Activated CD4-positive, alpha-beta T cell treated with anti-CD3 and anti-CD28 coated beads, Interleukin-2, amount 50 U/mL, for 48 hours (primary cell): ENCODE measurements around the gene ZNF770.

Experiments used
- DNase-seq, 2 experiments: peaks; one replicate each; pipeline ENCODE4 v3.0.0-alpha.2; 2020

ZNF770 gene, protein sequence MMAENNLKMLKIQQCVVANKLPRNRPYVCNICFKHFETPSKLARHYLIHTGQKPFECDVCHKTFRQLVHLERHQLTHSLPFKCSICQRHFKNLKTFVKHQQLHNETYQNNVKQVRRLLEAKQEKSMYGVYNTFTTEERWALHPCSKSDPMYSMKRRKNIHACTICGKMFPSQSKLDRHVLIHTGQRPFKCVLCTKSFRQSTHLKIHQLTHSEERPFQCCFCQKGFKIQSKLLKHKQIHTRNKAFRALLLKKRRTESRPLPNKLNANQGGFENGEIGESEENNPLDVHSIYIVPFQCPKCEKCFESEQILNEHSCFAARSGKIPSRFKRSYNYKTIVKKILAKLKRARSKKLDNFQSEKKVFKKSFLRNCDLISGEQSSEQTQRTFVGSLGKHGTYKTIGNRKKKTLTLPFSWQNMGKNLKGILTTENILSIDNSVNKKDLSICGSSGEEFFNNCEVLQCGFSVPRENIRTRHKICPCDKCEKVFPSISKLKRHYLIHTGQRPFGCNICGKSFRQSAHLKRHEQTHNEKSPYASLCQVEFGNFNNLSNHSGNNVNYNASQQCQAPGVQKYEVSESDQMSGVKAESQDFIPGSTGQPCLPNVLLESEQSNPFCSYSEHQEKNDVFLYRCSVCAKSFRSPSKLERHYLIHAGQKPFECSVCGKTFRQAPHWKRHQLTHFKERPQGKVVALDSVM

DNA sequence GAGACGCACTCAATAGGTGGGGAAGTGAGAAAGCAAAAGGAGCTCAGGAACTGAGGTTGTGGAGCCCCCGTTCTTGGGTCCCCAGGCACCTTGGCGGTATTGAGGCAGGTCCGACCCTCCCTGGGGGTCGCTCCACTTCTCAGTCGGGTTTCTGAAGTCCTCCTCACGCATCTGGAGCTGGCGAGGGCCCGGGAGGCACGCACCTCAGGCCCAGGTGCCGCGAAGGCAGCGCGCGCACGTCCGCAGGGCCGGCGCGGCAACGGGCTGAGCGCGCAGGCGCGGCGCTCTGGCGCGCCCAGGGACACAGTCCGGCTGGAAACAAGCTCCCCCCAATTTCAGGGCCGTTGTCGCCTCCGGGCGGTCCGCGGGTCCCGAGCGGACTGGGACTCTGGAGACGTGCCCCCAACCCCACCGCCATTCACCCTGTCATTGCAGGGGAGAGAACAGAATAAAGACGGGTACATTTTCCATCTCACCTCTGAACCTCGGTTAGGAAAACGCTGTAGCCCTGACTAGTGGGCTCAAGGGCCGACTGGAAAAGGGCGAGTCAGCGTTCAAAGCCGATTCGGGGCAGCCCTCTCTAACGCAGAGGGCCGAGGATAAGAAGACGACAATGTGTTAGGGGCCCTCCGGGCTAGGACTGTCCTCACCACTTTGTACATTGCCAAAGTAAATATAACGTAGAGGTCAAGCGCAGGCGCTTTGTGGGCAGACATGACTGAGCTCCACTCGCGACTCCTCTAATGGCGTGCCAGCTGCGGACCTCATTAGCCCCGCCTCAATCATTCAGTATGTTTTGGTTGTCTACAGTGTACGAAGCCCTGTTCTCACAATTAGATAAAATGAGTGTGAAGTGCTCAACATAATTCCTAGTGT is at the start of gene ZNF770:
Gene ZNF770, minus strand, starts transcription at position 261 of the 876 bp plus-strand sequence. CDS start 4,853 bp downstream, outside the sequence.
- peak; percentile 81 to 85 for DNase-seq

DNA sequence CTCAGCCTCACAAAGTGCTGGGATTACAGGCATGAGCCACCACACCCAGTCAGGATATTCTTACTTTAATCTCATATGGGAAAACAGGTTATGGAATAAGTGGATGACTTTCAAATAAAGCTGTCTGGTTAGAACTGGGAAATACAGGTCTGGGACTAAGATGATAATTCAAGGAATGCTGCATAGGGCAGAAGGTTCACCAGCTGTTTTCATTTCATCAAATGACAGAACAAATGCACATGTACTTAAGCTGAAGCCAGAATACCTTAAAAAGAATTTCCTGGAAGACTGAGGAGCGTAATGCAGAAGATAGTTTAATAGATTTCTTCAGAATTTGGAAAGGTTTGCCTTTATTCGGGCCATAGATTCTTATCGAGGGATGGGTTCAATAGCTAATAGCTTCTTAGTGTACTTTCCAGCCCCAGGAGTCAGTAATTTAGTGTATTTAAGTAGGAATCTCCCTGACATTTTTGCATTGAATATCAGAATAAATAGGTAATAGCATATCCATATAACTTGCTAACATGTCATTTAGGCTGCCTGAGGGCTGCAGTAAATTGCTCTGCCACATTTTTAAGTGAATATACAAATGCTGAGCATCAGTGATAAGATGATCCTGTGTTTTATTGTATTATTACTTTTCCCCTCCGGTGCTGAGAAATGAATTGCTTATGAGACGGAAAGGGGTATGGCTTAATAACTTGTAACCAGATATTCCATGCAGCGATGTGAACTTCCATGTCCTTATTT is 40.3 kb upstream of the ZNF770 start:
- no peak for DNase-seq

DNA sequence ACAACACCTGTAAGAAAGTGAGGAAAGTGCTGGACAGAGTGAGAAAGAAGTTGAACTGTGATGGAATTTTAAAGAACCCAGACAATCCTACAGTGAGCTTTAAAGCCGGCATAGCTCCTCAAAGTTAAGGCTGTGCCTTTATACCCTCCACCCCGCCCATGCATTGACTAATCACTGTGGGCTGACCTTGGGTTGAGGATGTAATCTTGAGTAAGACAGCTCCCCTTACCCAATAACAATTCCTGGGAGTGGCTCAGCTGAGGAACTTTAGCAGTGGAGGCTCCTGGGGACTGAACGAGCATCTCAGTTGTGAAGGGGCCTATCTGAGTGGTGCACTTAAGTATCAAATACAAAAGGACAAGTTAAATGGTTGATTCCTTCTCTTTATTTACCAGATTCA is 35.7 kb upstream of the ZNF770 start:
- DNase-seq = no peak

DNA sequence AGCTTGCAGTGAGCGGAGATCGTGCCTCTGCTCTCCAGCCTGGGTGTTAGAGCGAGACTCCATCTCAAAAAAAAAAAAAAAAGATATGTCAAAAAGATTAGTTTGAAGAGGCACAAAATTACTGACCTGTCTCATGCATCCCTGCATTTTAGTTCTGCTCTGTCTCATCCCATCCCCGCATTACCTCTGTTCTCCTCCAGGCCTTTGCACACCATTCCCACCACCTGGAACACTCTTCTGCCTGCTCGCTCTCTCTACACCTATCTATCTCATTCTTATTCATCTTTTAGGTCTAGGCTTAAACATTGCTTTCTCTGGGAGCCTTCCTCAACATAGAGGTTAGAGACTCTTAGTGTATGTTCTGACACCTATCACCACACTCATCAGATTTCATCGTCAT is 32.9 kb upstream of the ZNF770 start:
- no peak for DNase-seq

DNA sequence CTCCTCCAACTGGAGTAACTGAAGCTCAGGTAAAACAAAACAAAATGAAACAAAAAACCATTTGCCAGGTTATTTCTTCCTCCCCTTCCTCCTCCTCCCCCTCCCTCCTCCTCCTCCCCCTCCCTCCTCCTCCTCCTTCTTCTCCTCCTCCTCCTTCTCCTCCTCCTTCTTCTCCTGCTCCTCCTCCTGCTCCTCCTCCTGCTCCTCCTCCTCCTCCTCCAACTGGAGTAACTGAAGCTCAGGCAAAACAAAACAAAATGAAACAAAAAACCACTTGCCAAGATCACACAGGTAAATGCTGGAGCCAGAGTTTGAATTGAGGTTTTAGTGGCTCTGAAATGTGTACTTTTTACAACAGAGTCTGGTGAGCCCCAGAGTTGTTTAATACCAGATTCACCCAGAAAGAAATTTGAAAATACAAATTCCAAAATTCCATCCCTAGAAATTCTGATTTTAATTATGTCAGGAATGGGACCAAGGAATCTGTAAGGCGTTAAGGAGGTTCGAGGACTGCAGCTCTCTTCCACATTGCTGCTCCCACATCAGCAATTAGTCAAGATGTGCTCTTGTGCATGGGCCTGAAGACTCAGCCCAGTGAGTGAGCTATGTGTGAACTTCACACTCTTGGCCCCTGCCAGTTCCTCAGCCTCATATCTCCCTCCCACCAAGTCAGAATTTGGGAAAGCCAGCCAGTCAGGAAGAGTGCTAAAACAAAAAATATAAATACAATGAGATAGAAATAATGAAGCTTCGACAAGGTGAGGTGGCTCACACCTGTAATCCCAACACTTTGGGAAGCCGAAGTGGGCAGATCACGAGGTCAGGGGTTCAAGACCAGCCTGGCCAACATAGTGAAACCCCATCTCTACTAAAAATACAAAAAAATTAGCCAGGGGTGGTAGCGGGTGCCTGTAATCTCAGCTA is 31.6 kb upstream of the ZNF770 start:
- no peak for DNase-seq

DNA sequence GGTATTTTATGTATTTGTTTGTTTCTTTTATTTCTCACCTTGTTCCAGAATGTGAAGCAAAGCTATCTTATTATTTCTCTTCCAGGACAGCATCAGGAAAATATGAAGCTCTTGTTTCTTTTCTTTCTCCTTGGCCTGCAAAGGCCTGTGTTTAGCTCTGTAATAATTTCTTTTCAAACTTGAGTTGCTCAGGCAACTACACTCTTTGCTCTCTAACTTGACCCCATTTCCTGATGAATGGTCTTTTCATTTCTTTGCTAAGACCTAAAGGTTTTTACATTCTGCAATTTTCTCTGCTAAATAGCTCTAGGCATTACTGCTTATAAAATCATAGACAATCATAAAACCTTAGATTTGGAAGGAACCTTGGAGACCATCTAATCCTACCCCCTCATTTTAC is 26.2 kb upstream of the ZNF770 start:
- no peak for DNase-seq

DNA sequence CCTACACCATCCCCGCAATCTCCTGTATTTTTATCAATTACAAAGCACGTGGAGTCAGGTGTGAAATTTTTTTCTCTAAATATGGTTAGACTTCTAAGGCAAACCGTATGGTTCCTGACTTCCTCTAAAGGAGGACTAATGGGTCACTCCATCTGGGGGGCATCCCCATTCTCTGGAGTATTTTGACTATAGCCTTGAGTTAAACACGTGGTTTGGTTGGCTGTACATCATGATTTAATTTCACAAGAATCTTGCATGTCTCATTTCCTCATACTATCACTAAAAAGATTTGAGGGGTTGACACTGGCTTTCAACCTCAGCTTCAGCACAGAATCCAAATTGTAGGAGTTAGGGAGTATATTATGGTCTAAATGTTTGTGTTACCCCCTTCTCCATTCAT is 25.3 kb upstream of the ZNF770 start:
- no peak for DNase-seq

DNA sequence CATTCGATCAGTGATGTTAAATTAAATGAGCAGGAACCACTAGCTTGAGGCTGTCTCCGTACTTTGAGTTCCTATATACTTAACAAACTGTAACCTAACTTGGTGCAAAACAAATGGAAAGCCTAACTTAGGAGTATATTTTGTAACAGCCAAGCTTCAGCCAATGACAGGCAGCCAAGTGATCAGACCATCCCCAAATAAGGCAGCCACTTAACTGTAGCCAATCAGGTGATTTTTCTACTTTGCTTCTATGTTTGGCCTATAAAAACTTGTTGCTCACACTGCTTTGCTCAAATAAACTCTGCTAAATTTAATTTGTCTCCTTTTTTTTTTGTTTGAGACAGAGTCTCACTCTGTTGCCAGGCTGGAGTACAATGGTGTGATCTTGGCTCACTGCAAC is 19.3 kb upstream of the ZNF770 start:
- DNase-seq = no peak

DNA sequence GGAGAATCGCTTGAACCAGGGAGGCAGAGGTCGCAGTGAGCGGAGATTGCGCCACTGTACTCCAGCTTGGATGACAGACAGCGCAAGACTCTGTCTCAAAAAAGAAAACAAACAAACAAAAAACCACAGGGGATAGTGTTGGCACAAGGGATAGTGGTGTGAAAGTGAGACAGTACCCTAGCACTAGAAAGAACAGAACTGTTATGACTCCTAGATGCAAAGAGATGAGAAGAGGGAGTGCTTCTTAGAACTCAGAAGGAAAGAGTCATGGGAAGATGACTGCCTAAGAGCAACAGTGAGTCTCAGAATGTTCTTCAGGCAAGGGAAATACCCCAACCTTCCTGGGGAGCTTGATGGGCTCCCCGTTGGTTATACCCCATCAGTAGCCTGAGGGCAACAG is 17.8 kb upstream of the ZNF770 start:
- no peak for DNase-seq

DNA sequence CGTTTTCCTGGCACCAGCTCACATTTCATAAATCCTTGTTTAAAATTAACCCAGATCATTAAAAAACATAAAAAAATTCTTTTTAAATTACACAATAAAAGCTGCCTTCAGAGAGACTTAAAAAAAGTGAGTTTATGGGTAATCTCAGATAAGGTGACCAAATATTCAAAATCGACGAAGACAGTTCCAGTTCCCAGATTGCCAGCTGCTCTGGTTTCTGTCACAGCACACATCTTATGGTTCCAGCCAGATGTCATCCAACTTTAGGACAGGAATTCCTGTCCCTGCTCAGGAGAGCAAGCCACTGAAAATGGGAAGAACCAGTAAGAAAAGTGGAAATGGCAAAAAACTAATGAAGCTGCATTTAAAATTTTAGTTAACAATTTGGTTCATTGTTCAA is 15.8 kb upstream of the ZNF770 start:
- no peak for DNase-seq

DNA sequence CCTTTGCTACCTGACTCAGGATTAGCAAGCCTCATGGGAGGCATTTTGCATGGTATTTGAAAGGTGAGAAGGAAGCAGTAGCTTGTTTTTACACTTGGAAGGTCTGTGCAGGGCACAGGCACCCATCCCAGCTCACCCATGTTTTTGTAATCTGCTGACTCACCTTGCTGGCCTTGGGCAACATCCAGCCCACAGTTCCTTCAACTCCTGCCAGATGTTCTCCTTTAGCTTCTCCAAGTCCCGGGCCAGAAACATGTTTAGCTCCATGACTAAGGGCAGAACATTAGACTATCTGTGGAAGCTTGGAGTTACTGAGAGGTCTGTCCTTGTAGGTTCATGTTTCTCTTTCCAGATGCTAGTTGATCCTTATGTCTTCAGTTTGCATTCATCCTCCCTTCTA is 12.4 kb upstream of the ZNF770 start:
- no peak for DNase-seq

DNA sequence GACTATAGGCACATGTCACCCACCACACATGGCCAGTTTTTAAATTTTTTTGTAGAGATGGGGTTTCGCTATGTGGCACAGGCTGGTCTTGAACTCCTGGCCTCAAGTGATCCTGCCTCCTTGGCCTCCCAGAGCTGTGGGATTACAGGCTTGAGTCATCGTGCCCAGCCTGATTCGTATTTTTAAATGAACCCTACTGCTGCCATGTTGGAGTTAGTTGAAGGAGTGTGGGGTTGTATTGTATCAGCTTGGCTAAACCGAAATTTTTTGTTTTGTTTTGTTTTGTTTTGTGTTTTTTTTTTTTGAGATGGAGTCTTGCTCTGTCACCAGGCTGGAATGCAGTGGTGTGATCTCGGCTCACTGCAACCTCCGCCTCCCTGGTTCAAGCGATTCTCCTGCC is 11.8 kb upstream of the ZNF770 start:
- no peak for DNase-seq

DNA sequence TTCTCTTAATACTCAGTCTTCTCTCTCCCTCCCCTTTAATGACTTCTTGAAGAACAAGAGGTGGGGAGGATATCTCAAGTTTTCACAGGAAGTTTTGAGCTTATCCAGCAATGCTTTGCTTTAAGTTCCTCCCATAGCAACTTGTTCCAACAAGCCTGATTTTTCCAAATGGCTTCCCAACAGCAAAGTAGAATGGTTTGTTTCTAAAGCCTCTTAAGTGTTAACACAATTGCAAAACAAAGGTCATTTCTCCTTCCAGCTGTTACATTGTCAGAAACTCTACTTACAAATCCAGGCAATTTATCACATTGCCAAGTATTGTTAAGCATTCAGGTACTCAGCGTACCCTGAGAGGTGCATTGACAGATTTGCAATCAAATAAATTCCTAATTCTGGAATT is 6.8 kb upstream of the ZNF770 start:
- no peak for DNase-seq

DNA sequence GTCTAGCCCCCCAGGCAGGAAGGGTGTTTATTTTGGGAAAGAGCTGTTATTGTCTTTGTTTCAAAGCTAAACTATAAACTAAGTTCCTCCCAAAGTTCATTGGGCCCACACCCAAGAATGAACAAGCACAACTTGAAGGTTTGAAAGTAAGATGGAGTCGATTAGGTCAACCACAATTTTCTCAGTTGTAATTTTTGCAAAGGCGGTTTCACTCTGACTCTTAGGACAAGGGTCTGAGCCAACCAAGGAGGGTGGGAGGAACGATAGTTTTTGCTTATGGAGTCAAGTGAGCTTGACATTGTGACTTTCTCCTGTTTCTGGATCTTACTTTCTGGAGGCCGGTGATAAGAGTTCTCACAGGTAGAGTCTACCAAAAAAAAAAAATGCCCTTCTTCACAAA is 5.8 kb upstream of the ZNF770 start:
- peak; percentile 18 to 37 for DNase-seq

DNA sequence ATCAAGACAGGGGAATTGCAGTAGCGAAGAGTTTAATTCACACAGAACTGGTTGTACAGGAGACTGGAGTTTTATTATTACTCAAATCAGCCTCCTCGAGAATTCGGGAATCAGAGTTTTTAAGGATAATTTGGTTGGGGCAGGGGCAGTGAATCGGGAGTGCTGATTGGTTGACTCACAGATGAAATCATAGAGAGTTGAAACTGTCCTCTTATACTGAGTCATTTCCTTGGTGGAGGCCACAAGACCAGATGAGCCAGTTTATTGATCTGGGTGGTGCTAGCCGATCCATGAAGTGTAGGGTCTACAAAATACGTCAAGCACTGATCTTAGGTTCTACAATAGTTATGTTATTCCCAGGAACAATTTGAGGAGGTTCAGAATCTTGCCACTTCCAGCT is 5.3 kb upstream of the ZNF770 start:
- DNase-seq = peak; percentile 11 to 24

DNA sequence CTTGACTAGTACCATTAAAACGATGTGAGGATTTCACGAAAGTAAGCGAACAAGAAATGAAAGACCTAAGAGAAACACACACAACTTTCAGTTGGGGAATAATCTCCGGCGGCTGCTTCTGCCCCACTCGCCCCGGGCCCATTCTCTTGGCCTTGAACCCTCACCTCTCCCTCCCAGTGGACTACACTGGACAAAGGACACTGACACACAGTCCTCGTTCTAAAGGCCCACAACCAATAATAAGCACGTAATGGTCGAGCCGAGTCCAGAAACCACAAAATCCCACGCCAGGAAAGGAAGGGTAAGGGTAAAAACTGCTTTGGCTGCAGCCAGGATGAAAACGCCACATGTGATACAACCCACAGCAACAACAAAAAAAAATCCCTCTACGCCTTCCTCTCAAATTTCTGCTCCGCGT is 469 bp downstream of the ZNF770 start:
- peak in 1 of 2 experiments; percentile 13 for DNase-seq

DNA sequence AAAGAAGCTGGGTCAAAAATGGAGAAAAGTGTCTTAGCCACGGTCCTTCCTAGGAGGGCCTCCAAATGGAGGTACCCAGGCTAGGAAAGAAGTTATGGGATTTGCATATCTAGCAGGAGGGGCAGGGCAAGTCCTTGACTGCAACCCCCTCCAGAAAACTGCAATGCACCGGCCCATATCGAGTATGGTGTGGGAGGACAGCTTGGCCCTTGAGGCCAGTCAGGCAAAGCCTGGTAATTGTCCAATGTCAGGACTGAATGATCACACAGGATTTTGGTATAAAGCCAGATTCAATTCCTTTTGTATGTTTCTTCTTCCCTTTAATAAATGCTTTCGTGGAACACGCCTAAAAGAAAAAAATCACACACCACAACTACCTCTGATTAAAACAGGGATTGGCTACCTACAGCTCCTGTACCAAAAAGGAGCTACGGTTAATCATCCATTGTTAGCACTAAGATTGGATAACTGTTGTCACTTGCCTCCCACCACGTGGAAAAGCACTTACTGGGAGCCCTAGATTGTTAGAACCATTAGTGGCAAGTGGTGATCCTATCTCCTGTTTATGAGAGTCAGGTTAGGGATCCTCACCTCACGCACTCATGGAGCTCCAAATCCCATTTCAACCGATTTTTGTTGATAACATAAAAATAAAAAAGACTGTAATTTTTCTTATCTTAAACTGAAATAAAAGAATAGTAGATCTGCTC is 1.2 kb downstream of the ZNF770 start:
- no peak for DNase-seq

DNA sequence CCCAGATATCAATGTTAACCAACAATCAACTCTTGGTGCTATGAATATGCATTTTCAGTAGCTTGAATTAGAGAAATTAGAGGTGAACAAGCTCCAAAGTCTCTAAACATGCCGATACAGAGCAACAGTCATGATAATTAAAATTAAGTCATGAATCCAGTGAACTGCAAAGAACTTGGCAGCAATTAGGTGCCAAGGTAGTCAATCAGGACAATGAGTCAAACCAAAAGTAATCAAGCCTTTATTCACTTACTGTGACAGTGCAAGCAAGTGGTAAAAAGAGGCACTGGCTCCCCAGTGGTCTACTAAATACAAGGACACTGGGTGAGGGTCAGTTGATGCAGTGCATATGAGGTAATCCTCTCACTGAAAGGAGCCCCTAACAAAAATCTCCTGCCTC is 1.8 kb downstream of the ZNF770 start:
- no peak for DNase-seq

DNA sequence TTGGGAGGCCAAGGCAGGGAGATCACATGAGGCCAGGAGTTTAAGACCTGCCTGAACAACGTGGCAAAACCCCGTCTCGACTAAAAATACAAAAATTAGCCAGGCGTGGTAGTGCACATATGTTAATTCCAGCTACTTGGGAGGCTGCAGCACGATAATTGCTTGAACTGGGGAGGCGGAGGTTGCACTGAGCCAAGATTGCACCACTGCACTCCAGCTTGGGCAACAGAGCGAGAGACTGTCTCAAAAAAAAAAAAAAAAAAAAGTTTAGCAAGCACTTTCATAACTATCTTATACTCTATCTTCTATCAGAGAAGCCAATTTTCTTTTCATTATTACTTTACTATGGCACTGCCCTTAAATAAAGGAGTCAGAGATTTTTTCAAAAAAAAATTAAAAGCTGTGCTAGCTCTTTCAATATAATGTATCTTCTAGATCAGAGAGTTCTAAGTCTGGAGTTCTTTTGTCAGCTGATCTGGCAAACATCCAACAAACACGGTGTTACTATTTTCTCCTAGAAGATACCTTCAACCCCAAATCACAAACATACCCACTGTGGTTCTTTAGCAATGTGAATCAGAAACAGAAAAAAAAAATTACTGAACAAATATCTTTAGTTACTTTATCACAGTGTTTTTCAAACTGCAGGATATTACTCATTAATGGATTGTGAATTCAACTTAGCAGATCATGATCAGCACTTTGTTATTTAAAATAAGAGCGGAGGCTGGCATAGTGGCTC is 3.0 kb downstream of the ZNF770 start:
- DNase-seq = no peak

DNA sequence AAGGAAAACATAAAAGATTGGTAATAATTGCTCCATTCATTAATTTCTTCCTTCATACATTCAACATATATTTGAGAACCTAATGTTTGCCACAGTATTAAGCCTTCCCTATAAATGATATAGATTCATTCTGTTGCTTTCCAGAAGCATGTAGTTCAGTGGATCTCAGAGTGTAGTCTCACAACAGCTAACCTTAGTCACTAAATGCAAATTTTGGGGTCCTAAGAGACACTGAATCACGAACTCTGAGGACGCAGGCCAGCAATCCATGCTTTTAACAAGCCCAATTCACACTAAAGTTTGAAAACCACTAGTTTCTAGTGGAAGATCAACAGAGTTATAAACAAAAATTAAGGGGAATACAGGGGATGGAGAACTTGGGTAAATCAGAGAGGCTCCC is 11.3 kb downstream of the ZNF770 start:
- no peak for DNase-seq
